T-helper 1 cell treated with Interleukin-12 subunit alpha and Interleukin-12 subunit beta and Interleukin-4 antibody, amounts not matched to agents 30 μg/mL and 1 μg/mL, for 36 hours (primary cell): ENCODE data around the gene GSN.
"Not testable (repeated sequence)": the region's sequence is repeated elsewhere in the genome, so short reads cannot be mapped to it uniquely, and the experiment has no call there.

Experiments used
- H3K27ac Mint-ChIP-seq: one replicate; pipeline ENCODE4 v1.8.0; 2021; ENCODE audit warnings: mild to moderate bottlenecking, mixed read lengths
- H3K27me3 Mint-ChIP-seq: one replicate; pipeline ENCODE4 v1.8.0; 2021; ENCODE audit warnings: low read depth, mixed read lengths
- H3K36me3 Mint-ChIP-seq: one replicate; pipeline ENCODE4 v1.8.0; 2021; ENCODE audit warnings: low read depth, mixed read lengths
- H3K4me1 Mint-ChIP-seq: one replicate; pipeline ENCODE4 v1.8.0; 2021; ENCODE audit warnings: low read depth, mixed read lengths
- H3K4me3 Mint-ChIP-seq: one replicate; pipeline ENCODE4 v1.8.0; 2021; ENCODE audit warnings: mild to moderate bottlenecking, moderate library complexity, mixed read lengths
- H3K9me3 Mint-ChIP-seq: one replicate; pipeline ENCODE4 v1.8.0; 2021; ENCODE audit warnings: mixed read lengths

The GSN gene

DNA sequence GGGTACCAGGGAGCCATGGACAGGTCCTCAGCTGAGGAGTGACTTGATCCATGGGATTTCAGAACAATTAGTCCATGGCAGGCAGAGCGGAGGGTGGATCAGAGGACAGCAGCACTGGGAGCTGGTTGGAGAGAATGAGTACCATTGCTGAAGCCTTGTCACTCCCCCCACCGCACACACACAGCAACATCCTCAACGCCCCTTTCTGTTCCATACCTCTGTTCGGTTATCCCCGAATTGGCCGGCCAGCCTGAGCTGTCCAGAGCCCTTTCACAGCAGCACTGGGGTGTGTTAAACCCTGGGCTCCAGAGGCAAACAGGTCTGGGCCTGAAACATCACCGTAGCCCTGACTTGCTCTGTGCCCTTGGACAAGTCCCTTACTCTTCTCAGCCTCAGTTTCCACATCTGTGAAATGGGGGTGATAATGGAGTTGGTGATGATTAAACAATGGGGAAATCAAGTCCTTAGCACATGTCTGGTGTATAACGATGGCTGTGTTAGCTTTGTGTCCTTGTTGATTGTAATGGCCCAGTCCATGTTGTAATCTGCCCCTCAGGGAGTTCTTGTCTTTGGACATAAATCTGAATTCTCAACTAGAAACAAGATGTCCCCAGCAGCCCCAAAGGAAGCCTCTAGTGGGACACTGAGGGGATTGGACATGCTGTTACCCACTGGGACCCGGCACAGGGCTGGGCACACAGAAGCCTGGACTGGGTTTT, 16.9 kb downstream of the GSN start:
- H3K4me3 Mint-ChIP-seq: no peak overlapping the region
- no peak overlapping the region for H3K27ac Mint-ChIP-seq
- no peaks in the 10 kb centered on the region for H3K27me3 Mint-ChIP-seq
- peaks cover 12% of the 10 kb centered on the region for H3K4me1 Mint-ChIP-seq
- no peaks in the 10 kb centered on the region for H3K36me3 Mint-ChIP-seq
- no peaks in the 10 kb centered on the region for H3K9me3 Mint-ChIP-seq

DNA sequence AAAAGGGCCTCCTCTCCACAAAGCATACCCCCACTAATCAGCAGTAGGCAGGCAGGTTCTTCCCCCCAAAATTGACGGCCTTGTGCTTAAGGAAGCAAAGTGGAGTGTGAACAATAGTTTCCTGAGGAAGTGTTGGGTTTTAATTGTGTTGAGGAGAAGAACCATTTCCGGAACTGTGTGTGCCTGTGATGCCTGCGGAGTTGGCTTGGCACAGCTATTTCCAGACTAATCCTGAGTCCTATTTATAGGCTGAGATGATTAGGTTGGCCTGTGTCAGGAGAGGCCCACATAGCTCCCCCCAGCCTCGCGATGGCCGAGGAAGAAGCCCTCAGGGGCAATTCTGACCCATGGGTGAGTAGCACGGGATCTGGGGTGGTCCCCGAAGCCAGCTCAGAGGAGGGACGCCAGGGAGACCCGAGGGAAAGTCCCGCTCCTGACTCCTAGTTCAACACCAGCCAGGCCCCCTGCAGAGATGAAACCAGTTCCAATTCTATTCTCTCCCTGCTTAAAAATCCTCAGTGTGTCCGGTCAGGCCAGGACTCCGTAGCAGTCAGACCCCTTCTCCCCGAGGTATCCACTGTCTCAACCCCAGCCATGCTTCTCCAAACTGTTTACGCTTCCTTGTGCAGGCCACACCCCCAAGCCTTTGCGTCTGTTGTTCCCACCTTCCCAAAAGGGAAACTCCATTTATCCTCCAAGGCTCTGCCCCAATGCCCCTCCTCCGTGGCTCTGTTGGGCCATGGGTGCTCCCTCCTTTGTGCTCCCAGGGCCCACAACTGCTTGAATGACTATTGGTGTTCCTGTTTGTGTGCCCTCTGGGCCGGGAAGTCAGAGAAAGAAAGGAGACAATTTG, 18.1 kb downstream of the GSN start:
- Mint-ChIP-seq H3K9me3 (no peaks in the 10 kb centered on the region), H3K4me1 (peaks cover 12% of the 10 kb centered on the region), H3K27ac (no peak overlapping the region), H3K36me3 (no peaks in the 10 kb centered on the region), H3K4me3 (no peak overlapping the region), H3K27me3 (no peaks in the 10 kb centered on the region)

DNA sequence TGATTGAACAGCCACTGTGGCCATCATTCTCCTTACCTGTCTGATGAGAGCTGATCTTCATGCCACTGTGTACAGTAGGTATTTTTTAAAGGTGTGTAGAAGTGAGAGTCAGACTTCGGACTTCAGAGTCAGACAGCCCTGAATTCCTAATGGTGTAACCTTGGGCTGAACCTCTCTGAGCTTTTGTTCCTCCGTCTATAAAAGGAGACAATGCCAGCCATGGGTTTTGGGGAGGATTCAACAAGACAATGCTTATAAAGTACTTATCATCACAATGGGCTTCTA, 18.7 kb downstream of the GSN start:
- Mint-ChIP-seq H3K36me3 (no peaks in the 10 kb centered on the region), H3K4me3 (no peak overlapping the region), H3K27ac (no peak overlapping the region), H3K4me1 (peaks cover 12% of the 10 kb centered on the region), H3K9me3 (no peaks in the 10 kb centered on the region), H3K27me3 (no peaks in the 10 kb centered on the region)

DNA sequence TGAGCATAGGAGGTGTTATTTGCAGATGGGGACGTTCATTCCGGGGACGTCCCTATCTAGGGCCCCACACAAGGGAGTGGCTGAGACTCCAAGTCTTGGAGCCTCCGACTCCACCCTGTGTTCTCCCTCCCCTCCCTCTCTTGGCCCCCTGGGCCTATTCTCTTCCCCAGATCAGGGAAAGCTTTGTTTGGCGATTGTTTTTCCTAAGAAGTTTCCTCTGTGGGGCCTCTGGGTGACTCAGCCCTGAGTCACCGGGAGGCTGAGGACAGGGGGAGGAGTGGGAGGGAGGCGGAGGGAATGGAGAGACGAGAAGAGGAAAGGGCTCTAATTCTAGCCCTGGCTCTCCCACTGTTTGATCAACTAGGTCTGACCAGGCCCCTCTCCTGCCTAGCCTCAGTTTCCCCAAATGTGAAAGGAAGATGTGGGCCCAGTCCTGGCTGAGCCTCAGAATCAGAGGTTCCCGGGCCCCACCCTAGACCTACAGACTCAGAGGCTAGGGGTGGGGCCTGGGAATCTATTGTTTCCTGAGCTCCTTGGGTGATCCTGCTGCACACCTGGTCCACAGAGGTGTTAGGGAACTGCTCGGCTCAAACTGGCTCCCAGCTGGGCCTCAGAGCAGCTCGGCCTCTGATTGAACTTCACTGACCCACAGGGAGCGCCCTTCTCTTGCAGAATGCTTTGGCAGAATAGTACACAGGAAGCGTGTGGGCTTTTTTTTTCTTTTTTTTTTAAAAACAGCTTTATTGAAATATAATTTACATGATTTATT, 19.2 kb downstream of the GSN start:
- H3K36me3 Mint-ChIP-seq: no peaks in the 10 kb centered on the region
- H3K27me3 Mint-ChIP-seq: no peaks in the 10 kb centered on the region
- H3K4me3 Mint-ChIP-seq: no peak overlapping the region
- H3K4me1 Mint-ChIP-seq: peaks cover 12% of the 10 kb centered on the region
- H3K9me3 Mint-ChIP-seq: no peaks in the 10 kb centered on the region
- H3K27ac Mint-ChIP-seq: no peak overlapping the region

DNA sequence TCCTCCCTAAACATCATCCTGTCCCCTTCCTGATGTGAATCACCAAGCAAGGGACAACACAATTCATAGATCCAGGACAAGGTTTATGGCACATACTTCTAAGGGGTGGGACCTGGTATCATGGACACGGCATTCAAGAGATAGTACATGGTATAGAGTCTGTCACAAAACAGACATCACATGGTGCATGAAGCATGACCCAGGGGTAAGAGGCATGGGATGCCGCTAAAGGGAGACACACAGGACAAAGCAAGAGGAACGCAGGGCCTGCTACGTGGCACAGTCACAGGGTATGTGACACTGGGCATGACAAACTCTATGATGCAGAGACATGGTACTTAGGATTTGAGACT, 20.7 kb downstream of the GSN start:
- Mint-ChIP-seq H3K9me3 (no peaks in the 10 kb centered on the region), H3K4me3 (no peak overlapping the region), H3K27ac (no peak overlapping the region), H3K27me3 (no peaks in the 10 kb centered on the region), H3K36me3 (no peaks in the 10 kb centered on the region), H3K4me1 (peaks cover 12% of the 10 kb centered on the region)

DNA sequence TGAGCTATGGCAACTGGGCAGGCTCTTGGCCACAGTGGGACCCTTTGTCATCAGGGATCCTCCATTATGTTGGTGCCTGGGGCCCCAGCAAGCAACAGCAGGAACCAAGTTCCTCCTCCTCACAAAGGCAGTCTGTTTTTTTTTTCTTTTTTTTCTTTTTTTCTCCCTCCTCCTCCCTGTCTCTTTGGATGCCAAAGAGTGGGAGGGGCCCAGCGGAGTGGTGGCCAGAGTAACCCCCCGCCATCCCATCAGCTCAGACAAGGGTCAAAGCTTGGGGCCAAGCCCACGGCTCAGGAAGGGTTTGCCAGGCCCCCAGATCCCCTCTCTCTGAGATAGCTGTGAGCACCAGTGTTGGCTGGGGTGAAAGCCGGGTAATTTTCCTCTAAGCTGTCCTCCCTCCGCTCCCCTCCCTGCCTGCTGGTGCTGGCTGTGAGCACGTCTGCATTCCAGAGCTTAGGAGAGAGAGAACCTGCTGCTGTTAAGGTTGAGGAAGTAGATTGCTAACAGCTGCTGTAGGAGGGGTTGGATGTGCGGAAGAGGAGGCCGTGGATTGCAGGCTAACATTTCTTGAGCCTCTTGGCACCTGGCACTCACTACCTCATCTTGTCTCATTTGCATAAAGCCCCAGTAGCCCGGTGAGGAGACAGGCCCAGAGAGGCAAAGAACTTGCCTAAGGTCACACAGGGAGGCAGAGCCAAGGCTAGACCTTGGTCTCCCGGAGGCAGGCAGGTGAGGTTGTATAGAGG, 21.2 kb downstream of the GSN start:
- Mint-ChIP-seq H3K36me3 (no peaks in the 10 kb centered on the region), H3K9me3 (no peaks in the 10 kb centered on the region), H3K27me3 (no peaks in the 10 kb centered on the region), H3K4me1 (peaks cover 12% of the 10 kb centered on the region), H3K27ac (no peak overlapping the region), H3K4me3 (no peak overlapping the region)

DNA sequence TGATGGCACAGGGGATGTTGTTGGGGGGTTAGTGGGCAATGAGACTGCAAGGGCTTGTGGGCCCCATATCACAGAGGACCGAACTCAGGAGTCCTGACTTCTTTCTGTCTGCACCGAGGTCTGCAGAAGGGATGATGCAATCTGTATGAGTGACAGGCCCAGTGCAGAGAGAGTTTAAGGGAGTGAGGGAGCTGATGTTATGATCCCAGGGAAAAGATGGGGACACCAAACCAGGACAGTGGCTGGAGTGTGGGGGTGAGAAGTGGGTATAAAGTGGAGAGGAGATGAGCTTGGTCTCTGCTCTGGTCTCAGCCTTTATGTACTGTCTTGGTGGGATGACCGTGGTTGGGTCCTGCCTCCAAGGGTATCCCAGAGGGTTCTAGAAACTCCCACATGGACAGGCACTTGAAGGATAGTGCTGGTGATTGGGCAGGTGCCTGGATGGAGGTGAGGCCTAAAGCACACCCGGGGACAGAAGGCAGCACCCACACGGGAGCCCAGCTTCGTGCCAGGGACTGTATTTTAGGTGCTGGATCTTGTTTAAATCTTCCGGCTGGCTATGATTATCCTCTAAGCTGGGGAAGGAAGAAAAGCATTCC, 21.9 kb downstream of the GSN start:
- Mint-ChIP-seq H3K4me3 (no peak overlapping the region), H3K9me3 (no peaks in the 10 kb centered on the region), H3K27ac (no peak overlapping the region), H3K4me1 (peaks cover 12% of the 10 kb centered on the region), H3K36me3 (no peaks in the 10 kb centered on the region), H3K27me3 (no peaks in the 10 kb centered on the region)

DNA sequence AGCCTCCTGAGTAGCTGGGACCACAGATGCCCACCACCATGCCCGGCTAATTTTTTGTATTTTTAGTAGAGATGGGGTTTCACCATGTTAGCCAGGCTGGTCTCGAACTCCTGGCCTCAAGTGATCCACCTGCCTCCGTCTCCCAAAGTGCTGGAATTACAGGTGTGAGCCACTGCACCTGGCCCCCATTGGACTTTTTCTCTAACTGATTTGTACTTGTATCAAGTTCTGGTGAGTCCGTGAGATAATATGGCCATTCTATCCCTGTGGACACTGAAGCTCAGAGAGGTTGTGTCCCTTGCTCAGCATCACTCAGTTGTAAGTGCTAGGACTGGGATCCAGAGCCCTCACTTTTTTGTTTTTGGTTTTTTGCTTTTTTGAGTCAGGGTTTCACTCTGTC, 23.6 kb downstream of the GSN start:
- not testable (repeated sequence) for H3K27me3 Mint-ChIP-seq, H3K4me3 Mint-ChIP-seq, H3K27ac Mint-ChIP-seq, H3K4me1 Mint-ChIP-seq, H3K36me3 Mint-ChIP-seq, H3K9me3 Mint-ChIP-seq

DNA sequence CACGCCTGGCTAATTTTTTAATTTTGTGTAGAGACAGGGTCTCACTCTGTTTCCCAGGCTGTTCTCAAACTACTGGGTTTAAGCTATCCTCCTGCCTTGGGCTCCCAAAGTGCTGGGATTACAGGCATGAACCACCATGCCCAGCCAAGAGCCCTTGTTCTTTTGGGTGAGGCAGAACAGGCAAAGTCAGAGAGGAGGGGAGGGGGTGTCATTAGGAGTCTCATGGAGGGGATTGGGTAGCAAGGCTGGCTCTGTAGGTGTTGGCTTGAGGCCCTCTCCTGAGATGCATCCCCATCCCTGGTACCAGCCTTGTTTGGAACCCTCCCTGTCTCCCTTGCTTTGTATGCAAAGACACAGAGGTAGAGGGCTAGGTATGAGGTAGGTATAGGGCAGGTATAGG, 24.1 kb downstream of the GSN start:
- no peak overlapping the region for H3K4me3 Mint-ChIP-seq
- H3K27me3 Mint-ChIP-seq: no peaks in the 10 kb centered on the region
- peaks cover 4% of the 10 kb centered on the region for H3K4me1 Mint-ChIP-seq
- no peaks in the 10 kb centered on the region for H3K9me3 Mint-ChIP-seq
- no peaks in the 10 kb centered on the region for H3K36me3 Mint-ChIP-seq
- no peak overlapping the region for H3K27ac Mint-ChIP-seq

DNA sequence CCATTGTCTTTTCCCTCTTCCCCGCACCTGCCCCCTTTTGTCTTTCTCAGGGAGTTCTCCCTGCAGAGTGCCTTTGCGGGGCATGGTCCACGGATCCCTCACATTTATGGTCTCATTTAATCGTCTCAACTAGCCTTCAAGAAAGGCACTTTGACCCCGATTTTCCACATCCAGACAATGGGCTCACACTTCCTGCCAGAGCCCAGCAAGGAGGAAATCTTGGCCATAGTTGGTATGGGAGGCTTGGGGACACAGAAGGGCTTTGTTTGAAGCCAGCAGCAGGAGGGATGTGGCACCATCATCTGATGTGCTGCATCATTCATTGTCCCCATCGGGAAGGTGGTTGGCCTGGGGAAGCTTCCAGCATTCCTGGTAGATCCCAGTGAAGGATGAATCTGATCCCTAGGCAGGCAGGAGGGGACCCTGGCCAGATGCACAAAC, 24.9 kb downstream of the GSN start:
- H3K4me3 Mint-ChIP-seq: no peak overlapping the region
- H3K27ac Mint-ChIP-seq: no peak overlapping the region
- H3K9me3 Mint-ChIP-seq: no peaks in the 10 kb centered on the region
- H3K4me1 Mint-ChIP-seq: peaks cover 4% of the 10 kb centered on the region
- H3K27me3 Mint-ChIP-seq: no peaks in the 10 kb centered on the region
- no peaks in the 10 kb centered on the region for H3K36me3 Mint-ChIP-seq

DNA sequence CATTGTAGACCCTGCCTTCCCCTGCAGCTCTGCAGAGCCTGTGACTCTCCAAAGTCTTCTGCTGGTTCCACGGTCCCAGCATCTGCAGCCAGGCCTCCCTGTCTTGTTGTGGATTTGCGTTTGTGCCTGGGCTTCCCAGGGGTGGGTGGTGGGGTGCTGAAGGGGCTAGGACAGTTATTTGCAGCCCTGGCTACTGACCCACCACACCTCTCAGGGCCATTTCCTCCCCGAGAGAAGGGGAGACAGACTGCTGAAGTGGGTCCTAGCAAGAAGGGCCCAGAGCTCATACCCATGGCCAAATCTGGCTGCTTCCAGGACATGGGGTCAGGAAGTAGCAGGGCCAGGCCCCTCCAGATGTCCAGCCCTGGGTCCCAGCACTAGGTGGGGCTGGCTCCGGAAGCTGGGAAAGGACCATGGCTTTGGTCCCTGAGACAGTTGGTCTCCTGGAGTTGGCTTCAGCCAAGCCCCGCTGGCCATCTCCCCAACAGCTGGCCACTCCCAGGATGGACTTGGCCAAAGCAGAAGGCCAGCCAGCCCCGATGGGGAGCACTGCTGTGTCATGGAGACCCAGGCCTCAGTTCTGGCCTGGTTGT, 26.3 kb downstream of the GSN start:
- Mint-ChIP-seq H3K9me3 (no peaks in the 10 kb centered on the region), H3K4me1 (peaks cover 6% of the 10 kb centered on the region), H3K27me3 (peaks cover 9% of the 10 kb centered on the region), H3K4me3 (no peak overlapping the region), H3K36me3 (no peaks in the 10 kb centered on the region), H3K27ac (no peak overlapping the region)

DNA sequence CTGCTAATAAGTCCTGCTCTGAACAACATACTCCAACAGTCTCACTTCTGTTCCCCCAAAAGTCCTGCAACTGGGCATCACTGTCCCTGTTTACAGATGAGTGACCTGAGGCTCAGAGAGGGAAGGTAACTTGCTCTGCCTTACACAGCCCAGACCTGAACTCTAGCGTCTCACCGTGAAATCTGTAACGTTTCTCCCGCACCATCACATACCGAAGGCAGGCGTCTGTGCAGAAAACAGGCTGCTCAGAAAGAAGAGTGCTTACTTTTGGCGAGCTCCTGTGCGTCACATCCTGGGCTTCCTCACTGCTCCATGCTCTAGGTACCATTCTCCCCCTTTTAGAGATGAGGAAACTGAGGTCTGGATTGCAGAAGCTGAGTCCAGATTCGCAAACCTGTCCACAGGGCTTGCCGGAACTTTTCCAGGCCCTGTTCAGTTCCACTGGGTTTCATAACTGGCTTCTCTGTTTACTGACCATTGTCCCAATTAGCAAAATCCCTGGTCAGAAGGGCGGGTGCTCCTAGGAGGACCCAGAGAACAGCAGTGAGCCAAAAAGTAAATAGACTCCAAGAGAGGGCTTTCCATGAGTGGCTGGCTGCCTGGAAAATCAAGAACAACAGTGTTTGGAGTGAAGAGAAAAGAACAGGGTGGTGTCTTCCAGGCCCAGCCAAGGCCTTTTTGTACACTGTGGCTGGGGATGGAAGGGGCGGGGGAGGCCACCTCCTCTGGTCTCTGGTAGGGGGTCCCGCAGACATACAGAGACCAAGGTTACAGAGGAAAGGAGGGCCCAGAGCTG, 27.1 kb downstream of the GSN start:
- Mint-ChIP-seq H3K27me3 (peaks cover 11% of the 10 kb centered on the region), H3K36me3 (no peaks in the 10 kb centered on the region), H3K9me3 (no peaks in the 10 kb centered on the region), H3K27ac (no peak overlapping the region), H3K4me3 (no peak overlapping the region), H3K4me1 (peaks cover 7% of the 10 kb centered on the region)

DNA sequence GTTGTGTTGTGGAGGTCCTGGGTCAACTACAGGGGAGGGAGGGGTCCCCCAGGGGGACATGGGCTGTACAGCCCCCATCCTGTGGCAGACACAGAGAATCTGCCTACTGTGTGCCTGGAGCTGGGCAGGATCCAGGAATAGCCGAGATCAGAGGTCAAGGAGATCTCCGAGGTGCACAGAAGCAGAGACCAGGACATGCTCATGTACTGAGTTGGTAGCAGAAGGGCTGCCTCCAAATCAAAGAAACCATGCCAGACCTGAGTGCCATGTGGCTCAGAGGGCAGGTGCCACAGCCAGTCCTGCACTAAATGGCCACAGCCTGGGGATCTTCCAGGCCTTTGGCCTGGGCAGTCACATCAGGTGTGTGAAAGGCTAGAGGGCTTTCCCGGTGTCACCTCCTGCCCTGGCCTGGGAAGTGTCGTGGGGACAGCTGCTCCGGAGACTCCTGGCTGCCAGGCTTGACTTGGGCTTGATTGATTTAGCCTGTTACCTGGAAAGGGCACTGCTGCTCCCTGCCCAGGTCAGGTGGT, 27.8 kb downstream of the GSN start:
- H3K36me3 Mint-ChIP-seq: no peaks in the 10 kb centered on the region
- peaks cover 18% of the 10 kb centered on the region for H3K27me3 Mint-ChIP-seq

More for the DNA sequence above, 27.8 kb downstream of the GSN start:
- H3K4me3 Mint-ChIP-seq: no peak overlapping the region
- H3K27ac Mint-ChIP-seq: no peak overlapping the region
- H3K4me1 Mint-ChIP-seq: peaks cover 10% of the 10 kb centered on the region
- no peaks in the 10 kb centered on the region for H3K9me3 Mint-ChIP-seq
